Stomach (tissue), 9 donors: Measurements from ENCODE around the gene UBXN7. TPM values are rescaled to one million over a fixed set of nuclear protein-coding genes. Genes with fewer than 3 reads are reported as not detected.

Source experiments
- DNase-seq, 2 donors: peaks; one replicate each; pipeline versions ENCODE4 v3.0.0 to v3.0.0-alpha.2; 2013 to 2019
- H3K27ac ChIP-seq, 5 donors: fragments of 200-600 bp in 4 of 5; sonication (generic) in 4 of 5; one replicate each; pipeline ENCODE4 v1.5.1; 2013 to 2019; ENCODE audit warnings: mild to moderate bottlenecking in 1 of 5, moderate library complexity in 1 of 5
- H3K27me3 ChIP-seq, 3 donors: fragments of 200-600 bp; sonication (generic); one replicate each; pipeline ENCODE4 v1.5.1; 2017 to 2019; ENCODE audit warnings: mixed run types in 1 of 3
- H3K36me3 ChIP-seq, 4 donors: fragments of 200-600 bp; sonication (generic); 1 replicate in 3 of 4; 2 replicates in 1 of 4; pipeline ENCODE4 v1.5.1; 2016 to 2019
- H3K4me1 ChIP-seq, 4 donors: fragments of 200-600 bp; sonication (generic); one replicate each; pipeline ENCODE4 v1.5.1; 2016 to 2019
- H3K4me3 ChIP-seq, 4 donors: fragments of 200-600 bp; sonication (generic) in 3 of 4; one replicate each; pipeline ENCODE4 v1.5.1; 2016 to 2019; ENCODE audit warnings: mild to moderate bottlenecking in 1 of 4
- H3K9me3 ChIP-seq, 4 donors: fragments of 200-600 bp; sonication (generic); one replicate each; pipeline ENCODE4 v1.5.1; 2016 to 2019
- EP300 ChIP-seq: sonication (generic); formaldehyde crosslinking; IDR thresholded peaks from one replicate; pipeline ENCODE4 v1.6.1; 2017; ENCODE audit warnings: antibody characterized with exemption
- POLR2A ChIP-seq, 4 donors: fragments of 450-650 bp; IDR thresholded peaks; one replicate each; pipeline ENCODE4 v1.6.1; 2016; ENCODE audit warnings: antibody characterized with exemption in 4 of 4, control low read depth in 2 of 4, mild to moderate bottlenecking in 1 of 4, moderate library complexity in 1 of 4
- POLR2AphosphoS5 ChIP-seq, 3 donors: sonication (generic); formaldehyde crosslinking; IDR thresholded peaks; one replicate each; pipeline ENCODE4 v1.6.1; 2016; ENCODE audit warnings: antibody characterized with exemption in 3 of 3
- WGBS, 5 donors: extraction: QIAGEN DNeasy Blood & Tissue Kit in 3 of 5; methylation state at CpG; one replicate each; pipeline versions ENCODE4 v1.1.5 to v1.1.7; 2013 to 2018; 5-methylcytosine and 5-hydroxymethylcytosine counted together
- intact Hi-C: fragments of 100-400 bp; cut with DNase I; formaldehyde crosslinking; loops from one replicate; pipeline ENCODE4 v1.15.1; 2023; ENCODE audit warnings: low total_unique reads
- polyA plus RNA-seq, 3 donors: library from polyadenylated mRNA; stranded (reverse); fragments of 200-250 nt; gene quantifications; one replicate each; pipeline ENCODE4 v1.2.3, GENCODE V29; 2013
- total RNA-seq, 5 donors: library from RNA; depleted of rRNA; stranded (reverse); fragments of >200 nt; gene quantifications; one replicate each; pipeline versions ENCODE4 v1.1.0 to v1.2.3, GENCODE V29; 2014 to 2016
- TF ChIP-seq, protein P1 (sequence below), 7 experiments: fragments of 450-650 bp in 4 of 7; fragments of 200-600 bp in 3 of 7; sonication (generic) in 3 of 7; IDR thresholded peaks; one replicate each; pipeline ENCODE4 v1.5.1; 2016 to 2019; ENCODE audit warnings: antibody characterized with exemption in 7 of 7, control low read depth in 2 of 7, mild to moderate bottlenecking in 1 of 7
- donor health status: healthy with polysubstance abuse.
- donor health status: Bipolar disorder and iron deficiency.
- donor health status: healthy.

Gene UBXN7
- total and polyA plus RNA-seq, 8 donors, result 2.2 to 39.3 (median 14.4) TPM

- no peak for TF ChIP-seq POLR2AphosphoS5 (IDR thresholded peaks at IDR 0.05)
- no peak for TF ChIP-seq EP300
- no peak for TF ChIP-seq POLR2A (IDR thresholded peaks at IDR 0.05)
- TF ChIP-seq, protein P1, sequence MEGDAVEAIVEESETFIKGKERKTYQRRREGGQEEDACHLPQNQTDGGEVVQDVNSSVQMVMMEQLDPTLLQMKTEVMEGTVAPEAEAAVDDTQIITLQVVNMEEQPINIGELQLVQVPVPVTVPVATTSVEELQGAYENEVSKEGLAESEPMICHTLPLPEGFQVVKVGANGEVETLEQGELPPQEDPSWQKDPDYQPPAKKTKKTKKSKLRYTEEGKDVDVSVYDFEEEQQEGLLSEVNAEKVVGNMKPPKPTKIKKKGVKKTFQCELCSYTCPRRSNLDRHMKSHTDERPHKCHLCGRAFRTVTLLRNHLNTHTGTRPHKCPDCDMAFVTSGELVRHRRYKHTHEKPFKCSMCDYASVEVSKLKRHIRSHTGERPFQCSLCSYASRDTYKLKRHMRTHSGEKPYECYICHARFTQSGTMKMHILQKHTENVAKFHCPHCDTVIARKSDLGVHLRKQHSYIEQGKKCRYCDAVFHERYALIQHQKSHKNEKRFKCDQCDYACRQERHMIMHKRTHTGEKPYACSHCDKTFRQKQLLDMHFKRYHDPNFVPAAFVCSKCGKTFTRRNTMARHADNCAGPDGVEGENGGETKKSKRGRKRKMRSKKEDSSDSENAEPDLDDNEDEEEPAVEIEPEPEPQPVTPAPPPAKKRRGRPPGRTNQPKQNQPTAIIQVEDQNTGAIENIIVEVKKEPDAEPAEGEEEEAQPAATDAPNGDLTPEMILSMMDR (IDR thresholded peaks at IDR 0.05), result no peak
- H3K9me3 ChIP-seq, result no peaks in the 10 kb centered on the region
- intact Hi-C loops, result no loop called here
- H3K36me3 ChIP-seq, result no peaks in the 10 kb centered on the region
- no peak overlapping the region for H3K27ac ChIP-seq
- H3K27me3 ChIP-seq, result peaks cover 0 to 4% (median 0%) of the 10 kb centered on the region in 3 donors
- H3K4me1 ChIP-seq, result no peaks in the 10 kb centered on the region
- no peak for DNase-seq
- WGBS, 5 donors, result 59 to 68% (median 67%) methylated on average over 2 of the region's 2 CpGs
- no peak overlapping the region for H3K4me3 ChIP-seq
Measured at GRCh38 chr3:196340466-196340865, 91.8 kb downstream of the UBXN7 start.

DNA sequence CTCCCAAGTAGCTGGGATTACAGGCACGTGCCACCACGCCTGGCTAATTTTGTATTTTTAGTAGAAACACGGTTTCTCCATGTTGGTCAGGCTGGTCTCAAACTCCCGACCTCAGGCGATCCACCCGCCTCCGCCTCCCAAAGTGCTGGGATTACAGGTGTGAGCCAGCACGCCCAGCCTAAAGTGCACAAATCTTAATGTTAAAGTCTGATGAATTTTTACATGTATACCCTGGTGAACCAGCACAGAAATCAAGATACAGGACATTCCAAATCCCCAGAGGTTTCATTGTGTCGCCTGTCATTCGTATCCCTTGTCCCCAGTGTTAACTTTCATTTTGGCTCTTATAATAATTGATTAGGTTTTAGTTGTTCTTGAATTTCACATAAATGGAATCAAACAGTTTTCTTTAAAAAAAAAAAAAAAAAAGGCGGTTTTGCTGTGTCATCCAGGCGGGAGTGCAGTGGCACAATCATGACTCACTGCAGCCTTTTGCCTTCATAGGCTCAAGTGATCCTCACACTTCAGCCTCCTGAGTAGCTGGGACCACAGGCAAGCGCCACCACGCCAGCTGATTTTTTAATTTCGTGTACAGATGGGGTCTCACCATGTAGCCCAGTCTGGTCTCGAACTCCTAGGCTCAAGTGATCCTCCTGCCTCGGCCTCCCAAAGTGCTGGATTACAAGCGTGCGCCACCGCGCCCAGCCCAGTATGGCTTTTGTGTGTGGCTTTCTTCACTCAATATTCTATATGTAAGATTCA lies 92.6 kb downstream of the UBXN7 start:
- Histone ChIP-seq H3K4me3 (no peak overlapping the region), H3K9me3 (no peaks in the 10 kb centered on the region), H3K4me1 (no peaks in the 10 kb centered on the region), H3K27ac (no peak overlapping the region), H3K36me3 (no peaks in the 10 kb centered on the region), H3K27me3 (peaks cover 0 to 11% (median 0%) of the 10 kb centered on the region in 3 donors)
- no peak for DNase-seq
- no peak for TF ChIP-seq EP300
- TF ChIP-seq POLR2AphosphoS5 (IDR thresholded peaks at IDR 0.05), result no peak
- TF ChIP-seq, protein P1 (IDR thresholded peaks at IDR 0.05), result no peak
- TF ChIP-seq POLR2A (IDR thresholded peaks at IDR 0.05), result no peak
- WGBS, 5 donors, result 87 to 89% (median 88%) methylated on average over 21 of the region's 21 CpGs
- intact Hi-C loops, result no loop called here

DNA sequence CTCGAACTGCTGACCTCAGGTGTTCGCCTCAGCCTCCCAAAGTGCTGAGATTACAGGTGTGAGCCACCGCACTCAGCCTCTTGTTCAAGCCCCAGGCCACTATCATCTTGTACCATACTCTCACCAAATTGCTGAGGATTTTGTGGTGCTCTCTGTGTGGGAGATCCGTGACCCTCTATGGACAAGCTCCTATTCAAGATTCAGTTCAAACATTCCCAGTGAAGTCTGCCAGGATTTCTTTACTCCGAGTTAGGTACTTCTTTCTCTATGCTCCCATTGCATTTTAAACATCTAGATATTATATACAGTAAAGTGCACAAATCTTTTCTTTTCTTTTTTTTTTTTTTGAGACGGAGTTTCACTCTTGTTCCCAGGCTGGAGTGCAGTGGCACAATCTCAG lies 93.2 kb downstream of the UBXN7 start:
- TF ChIP-seq POLR2A (IDR thresholded peaks at IDR 0.05) (no peak), POLR2AphosphoS5 (IDR thresholded peaks at IDR 0.05) (no peak), EP300 (no peak)
- WGBS, 5 donors, result 79 to 96% (median 87%) methylated on average over 6 of the region's 6 CpGs

GRCh38 chr3:196336319-196337145 lies 95.7 kb downstream of the UBXN7 start:
- WGBS, 5 donors, result 82 to 88% (median 83%) methylated on average over 17 of the region's 17 CpGs
- Histone ChIP-seq H3K36me3 (no peaks in the 10 kb centered on the region), H3K27ac (no peak overlapping the region), H3K9me3 (no peaks in the 10 kb centered on the region), H3K4me3 (no peak overlapping the region), H3K27me3 (peaks cover 0 to 22% (median 0%) of the 10 kb centered on the region in 3 donors), H3K4me1 (no peaks in the 10 kb centered on the region)
- intact Hi-C loops, result no loop called here
- TF ChIP-seq EP300 (no peak), POLR2AphosphoS5 (IDR thresholded peaks at IDR 0.05) (no peak), POLR2A (IDR thresholded peaks at IDR 0.05) (no peak)
- TF ChIP-seq, protein P1 (IDR thresholded peaks at IDR 0.05), result no peak
- no peak for DNase-seq

More for the DNA sequence above, 93.2 kb downstream of the UBXN7 start:
- Histone ChIP-seq H3K27me3 (peaks cover 0 to 16% (median 0%) of the 10 kb centered on the region in 3 donors), H3K4me1 (no peaks in the 10 kb centered on the region), H3K4me3 (no peak overlapping the region), H3K9me3 (no peaks in the 10 kb centered on the region), H3K27ac (no peak overlapping the region), H3K36me3 (no peaks in the 10 kb centered on the region)
- intact Hi-C loops, result no loop called here
- DNase-seq, result no peak
